Panc1 (cell line): ENCODE data around the gene HEATR5A.
A peak's percentile ranks its signal among the peaks of the same experiment; 100 is the strongest.

ENCODE experiments used
- POLR2AphosphoS5 ChIP-seq: IDR thresholded peaks from 2 replicates; pipeline ENCODE4 v1.6.1; 2012; ENCODE audit warnings: mild to moderate bottlenecking, low read depth, low read length, moderate library complexity
- TF ChIP-seq, protein P1 (sequence below): fragments of 450-650 bp; IDR thresholded peaks from 2 replicates; pipeline ENCODE4 v1.5.1; 2017; ENCODE audit warnings: mild to moderate bottlenecking

DNA sequence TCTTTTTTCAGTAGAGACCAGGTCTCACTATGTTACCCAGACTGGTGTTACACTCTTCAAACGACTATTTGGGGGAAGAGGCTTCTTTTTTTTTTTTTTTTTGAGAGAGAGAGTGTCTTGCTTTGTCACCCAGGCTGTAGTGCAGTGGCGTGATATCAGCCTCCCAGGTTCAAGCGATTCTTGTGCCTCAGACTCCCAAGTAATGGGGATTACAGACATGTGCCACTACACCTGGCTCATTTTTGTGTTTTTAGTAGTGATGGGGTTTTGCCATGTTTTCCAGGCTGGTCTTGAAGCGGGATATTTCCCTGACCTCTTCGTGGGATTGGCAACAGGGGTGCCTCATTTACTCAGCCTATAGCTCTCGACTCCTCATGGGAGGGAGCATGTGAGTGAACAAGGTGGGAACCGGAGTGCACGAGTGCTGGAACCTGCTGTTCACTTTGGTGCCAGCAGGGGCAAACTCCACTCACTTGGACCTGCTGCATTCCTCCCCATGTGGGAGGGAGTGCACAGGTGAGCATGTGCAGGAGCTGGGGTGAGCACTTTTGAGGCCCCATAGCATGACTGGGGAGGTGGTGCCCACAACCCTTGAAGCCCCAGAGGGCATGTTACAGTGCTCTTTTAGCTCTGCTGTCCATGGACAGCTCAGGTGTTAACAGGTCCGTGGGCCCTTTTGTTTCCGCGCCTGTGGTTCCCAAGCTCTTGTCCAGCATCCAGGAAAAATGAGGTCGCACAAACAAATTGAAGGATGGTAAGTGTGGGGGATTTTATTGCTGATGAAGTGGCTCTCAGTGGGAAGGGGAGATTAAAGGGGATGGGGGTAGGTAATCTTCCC is 133.7 kb downstream of the HEATR5A start:
- TF ChIP-seq, protein P1, sequence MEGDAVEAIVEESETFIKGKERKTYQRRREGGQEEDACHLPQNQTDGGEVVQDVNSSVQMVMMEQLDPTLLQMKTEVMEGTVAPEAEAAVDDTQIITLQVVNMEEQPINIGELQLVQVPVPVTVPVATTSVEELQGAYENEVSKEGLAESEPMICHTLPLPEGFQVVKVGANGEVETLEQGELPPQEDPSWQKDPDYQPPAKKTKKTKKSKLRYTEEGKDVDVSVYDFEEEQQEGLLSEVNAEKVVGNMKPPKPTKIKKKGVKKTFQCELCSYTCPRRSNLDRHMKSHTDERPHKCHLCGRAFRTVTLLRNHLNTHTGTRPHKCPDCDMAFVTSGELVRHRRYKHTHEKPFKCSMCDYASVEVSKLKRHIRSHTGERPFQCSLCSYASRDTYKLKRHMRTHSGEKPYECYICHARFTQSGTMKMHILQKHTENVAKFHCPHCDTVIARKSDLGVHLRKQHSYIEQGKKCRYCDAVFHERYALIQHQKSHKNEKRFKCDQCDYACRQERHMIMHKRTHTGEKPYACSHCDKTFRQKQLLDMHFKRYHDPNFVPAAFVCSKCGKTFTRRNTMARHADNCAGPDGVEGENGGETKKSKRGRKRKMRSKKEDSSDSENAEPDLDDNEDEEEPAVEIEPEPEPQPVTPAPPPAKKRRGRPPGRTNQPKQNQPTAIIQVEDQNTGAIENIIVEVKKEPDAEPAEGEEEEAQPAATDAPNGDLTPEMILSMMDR: peak; percentile 28; the same call in 1 of the 2 replicates
- no peak for TF ChIP-seq POLR2AphosphoS5
